Ascending aorta (tissue), 2 donors: ENCODE data around the gene LMAN2L. TPM values are rescaled to one million over a fixed set of nuclear protein-coding genes. Genes with fewer than 3 reads are reported as not detected.

Experiments
- DNase-seq, 2 donors: peaks; one replicate each; pipeline ENCODE4 v3.0.0-alpha.2; 2019; ENCODE audit warnings: low spot score in 2 of 2
- H3K27ac ChIP-seq, 2 donors: fragments of 200-600 bp; sonication (generic); one replicate each; pipeline ENCODE4 v1.5.1; 2016 to 2017; ENCODE audit warnings: mild to moderate bottlenecking in 1 of 2
- H3K27me3 ChIP-seq: fragments of 200-600 bp; sonication (generic); one replicate; pipeline ENCODE4 v1.5.1; 2017
- H3K36me3 ChIP-seq, 2 donors: fragments of 200-600 bp; sonication (generic); one replicate each; pipeline ENCODE4 v1.5.1; 2016
- H3K4me1 ChIP-seq, 2 donors: fragments of 200-600 bp; sonication (generic); one replicate each; pipeline ENCODE4 v1.5.1; 2016 to 2017; ENCODE audit warnings: mild to moderate bottlenecking in 1 of 2
- H3K4me3 ChIP-seq, 2 donors: fragments of 200-600 bp; sonication (generic); one replicate each; pipeline ENCODE4 v1.5.1; 2016 to 2017; ENCODE audit warnings: mild to moderate bottlenecking in 1 of 2
- H3K9me3 ChIP-seq, 2 donors: fragments of 200-600 bp; sonication (generic); one replicate each; pipeline ENCODE4 v1.5.1; 2016
- intact Hi-C: fragments of 100-400 bp; cut with DNase I; formaldehyde crosslinking; loops from one replicate; pipeline ENCODE4 v1.15.1; 2023
- total RNA-seq: library from RNA; depleted of rRNA; stranded (reverse); fragments of >200 nt; gene quantifications from one replicate; pipeline ENCODE4 v1.1.0, GENCODE V29; 2016
- TF ChIP-seq, protein P1 (sequence below), 3 experiments: fragments of 200-600 bp in 2 of 3; fragments of 450-650 bp in 1 of 3; sonication (generic) in 2 of 3; IDR thresholded peaks; one replicate each; pipeline ENCODE4 v1.5.1; 2016 to 2019; ENCODE audit warnings: antibody characterized with exemption in 3 of 3, mild to moderate bottlenecking in 1 of 3, moderate library complexity in 1 of 3

The LMAN2L gene
- total RNA-seq, 1 donor from 2014 or later, result 9.5 TPM

DNA sequence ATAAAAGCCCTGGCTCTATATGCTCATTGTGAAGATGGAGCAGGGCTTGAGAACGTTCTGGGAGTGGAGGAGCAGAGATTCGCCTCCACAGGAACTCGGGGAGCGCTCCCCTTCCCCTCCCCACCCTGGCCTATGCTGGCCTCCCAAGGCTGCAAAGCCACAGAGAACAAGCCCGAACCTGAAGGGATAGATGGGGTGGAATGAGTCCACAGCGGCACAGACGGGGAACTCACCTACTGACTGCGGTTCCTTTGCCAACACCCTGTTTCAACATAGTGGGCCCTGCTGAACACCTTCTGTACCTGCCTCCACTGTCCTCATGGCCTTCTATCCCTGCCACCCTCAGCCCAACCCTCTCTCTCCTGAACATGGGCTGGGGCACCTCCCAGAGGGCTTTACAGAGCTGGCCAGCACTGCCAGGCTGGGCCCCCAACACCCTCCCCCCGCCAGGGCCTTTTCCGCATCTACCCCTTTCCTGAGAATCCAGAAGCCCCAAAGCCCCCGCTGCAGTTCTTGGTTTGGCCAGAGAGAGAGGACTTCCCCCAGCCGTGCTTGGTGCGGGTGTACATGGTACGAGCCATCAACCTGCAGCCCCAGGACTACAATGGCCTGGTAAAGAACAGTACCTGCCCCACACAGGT, 41.5 kb downstream of the LMAN2L start:
- Histone ChIP-seq H3K4me3 (no peak overlapping the region), H3K27me3 (no peaks in the 10 kb centered on the region), H3K36me3 (peaks cover 3 to 5% of the 10 kb centered on the region in 2 donors), H3K9me3 (no peaks in the 10 kb centered on the region), H3K27ac (no peak overlapping the region), H3K4me1 (no peaks in the 10 kb centered on the region)
- DNase-seq, result no peak
- TF ChIP-seq, protein P1, sequence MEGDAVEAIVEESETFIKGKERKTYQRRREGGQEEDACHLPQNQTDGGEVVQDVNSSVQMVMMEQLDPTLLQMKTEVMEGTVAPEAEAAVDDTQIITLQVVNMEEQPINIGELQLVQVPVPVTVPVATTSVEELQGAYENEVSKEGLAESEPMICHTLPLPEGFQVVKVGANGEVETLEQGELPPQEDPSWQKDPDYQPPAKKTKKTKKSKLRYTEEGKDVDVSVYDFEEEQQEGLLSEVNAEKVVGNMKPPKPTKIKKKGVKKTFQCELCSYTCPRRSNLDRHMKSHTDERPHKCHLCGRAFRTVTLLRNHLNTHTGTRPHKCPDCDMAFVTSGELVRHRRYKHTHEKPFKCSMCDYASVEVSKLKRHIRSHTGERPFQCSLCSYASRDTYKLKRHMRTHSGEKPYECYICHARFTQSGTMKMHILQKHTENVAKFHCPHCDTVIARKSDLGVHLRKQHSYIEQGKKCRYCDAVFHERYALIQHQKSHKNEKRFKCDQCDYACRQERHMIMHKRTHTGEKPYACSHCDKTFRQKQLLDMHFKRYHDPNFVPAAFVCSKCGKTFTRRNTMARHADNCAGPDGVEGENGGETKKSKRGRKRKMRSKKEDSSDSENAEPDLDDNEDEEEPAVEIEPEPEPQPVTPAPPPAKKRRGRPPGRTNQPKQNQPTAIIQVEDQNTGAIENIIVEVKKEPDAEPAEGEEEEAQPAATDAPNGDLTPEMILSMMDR (IDR thresholded peaks at IDR 0.05), result no peak
- intact Hi-C loops, result no loop called here

GRCh38 chr2:96697476-96697875, 42.4 kb downstream of the LMAN2L start:
- intact Hi-C loops, result no loop called here
- no peak for DNase-seq
- TF ChIP-seq, protein P1 (IDR thresholded peaks at IDR 0.05), result no peak
- no peaks in the 10 kb centered on the region for H3K9me3 ChIP-seq
- H3K4me1 ChIP-seq, result no peaks in the 10 kb centered on the region
- H3K27ac ChIP-seq, result no peak overlapping the region
- no peak overlapping the region for H3K4me3 ChIP-seq
- H3K36me3 ChIP-seq, result no peaks in the 10 kb centered on the region
- no peaks in the 10 kb centered on the region for H3K27me3 ChIP-seq

GRCh38 chr2:96695602-96696001, 44.3 kb downstream of the LMAN2L start:
- Histone ChIP-seq H3K4me3 (no peak overlapping the region), H3K27me3 (no peaks in the 10 kb centered on the region), H3K27ac (no peak overlapping the region), H3K36me3 (no peaks in the 10 kb centered on the region), H3K9me3 (no peaks in the 10 kb centered on the region), H3K4me1 (no peaks in the 10 kb centered on the region)
- intact Hi-C loops, result no loop called here
- DNase-seq, result no peak
- TF ChIP-seq, protein P1 (IDR thresholded peaks at IDR 0.05), result no peak

- Histone ChIP-seq H3K36me3 (no peaks in the 10 kb centered on the region), H3K9me3 (no peaks in the 10 kb centered on the region), H3K4me1 (no peaks in the 10 kb centered on the region), H3K4me3 (no peak overlapping the region), H3K27ac (no peak overlapping the region), H3K27me3 (no peaks in the 10 kb centered on the region)
- DNase-seq, result no peak
- TF ChIP-seq, protein P1 (IDR thresholded peaks at IDR 0.05), result no peak
- intact Hi-C loops, result no loop called here
These were observed 44.9 kb downstream of the LMAN2L start for GRCh38 chr2:96694816-96695455.

GRCh38 chr2:96694279-96694678, 45.6 kb downstream of the LMAN2L start:
- DNase-seq, result no peak
- no peaks in the 10 kb centered on the region for H3K4me1 ChIP-seq
- H3K4me3 ChIP-seq, result no peak overlapping the region
- TF ChIP-seq, protein P1 (IDR thresholded peaks at IDR 0.05), result no peak
- H3K27ac ChIP-seq, result no peak overlapping the region
- no peaks in the 10 kb centered on the region for H3K9me3 ChIP-seq
- intact Hi-C loops, result no loop called here
- no peaks in the 10 kb centered on the region for H3K36me3 ChIP-seq
- no peaks in the 10 kb centered on the region for H3K27me3 ChIP-seq
